ENCODE measurements around the gene EPHB1.

EPHB1 gene

DNA sequence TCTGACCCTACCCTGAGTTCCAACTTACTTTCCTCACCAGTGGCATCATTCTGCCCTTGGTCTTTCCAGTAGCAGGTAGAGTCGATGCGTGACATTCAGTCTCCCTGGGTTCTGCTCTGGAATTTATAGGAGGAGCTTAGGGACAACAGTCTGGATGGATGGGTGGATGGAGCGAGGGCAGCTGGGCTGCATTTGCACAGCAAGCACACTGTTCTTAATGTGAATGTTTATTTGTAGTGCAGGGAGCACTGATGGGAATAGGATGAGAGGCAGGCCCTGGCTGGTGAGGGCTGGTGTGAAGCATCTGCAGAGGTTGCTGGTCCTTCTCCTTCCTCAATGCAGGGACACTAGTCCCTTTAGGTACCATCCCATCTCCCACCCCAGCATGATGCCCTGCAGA, 176.2 kb downstream of the EPHB1 start:
- no peak for TF ChIP-seq TAF1 (IDR thresholded peaks at IDR 0.05; ENCODE audit: borderline replicate concordance, insufficient read depth, low read length)

GRCh38 chr3:134972836-134973455, 177.9 kb downstream of the EPHB1 start:
- TF ChIP-seq FOXP2 (optimal IDR thresholded peaks at IDR 0.05; ENCODE audit: borderline replicate concordance, extremely low read depth, extremely low read length, insufficient read depth) (no peak), REST (IDR thresholded peaks at IDR 0.05; ENCODE audit: insufficient read depth in 1 of 2, low read depth in 2 of 2, low read length in 2 of 2) (no peak), TAF1 (IDR thresholded peaks at IDR 0.05; ENCODE audit: borderline replicate concordance, insufficient read depth, low read length) (no peak), POLR2AphosphoS5 (IDR thresholded peaks at IDR 0.05; ENCODE audit: low read depth, low read length) (no peak), SIN3A (IDR thresholded peaks at IDR 0.05; ENCODE audit: borderline replicate concordance, insufficient read depth, low read length) (no peak)

DNA sequence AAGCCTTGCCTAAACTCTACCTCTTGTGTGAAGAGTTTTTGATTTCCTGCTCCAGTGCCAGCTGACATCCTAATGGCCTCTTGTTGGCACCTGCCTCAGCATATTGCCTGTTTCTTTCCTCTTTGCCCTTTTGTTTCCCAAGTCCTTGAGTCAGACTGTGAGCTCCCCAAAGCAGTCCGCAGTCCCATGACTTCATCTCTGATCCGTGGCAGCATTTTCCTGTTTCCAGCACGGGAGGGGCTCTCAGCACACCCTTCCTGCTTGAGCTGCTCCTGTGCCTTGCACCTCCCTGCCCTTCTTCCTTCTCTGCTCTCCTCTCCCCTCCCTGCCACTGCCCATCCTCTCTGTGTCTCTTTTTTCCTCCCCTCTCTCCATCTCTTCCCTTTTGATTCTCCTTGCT, 179.6 kb downstream of the EPHB1 start:
- TF ChIP-seq REST (IDR thresholded peaks at IDR 0.05; ENCODE audit: insufficient read depth in 1 of 2, low read depth in 2 of 2, low read length in 2 of 2) (no peak), SIN3A (IDR thresholded peaks at IDR 0.05; ENCODE audit: borderline replicate concordance, insufficient read depth, low read length) (no peak), FOXP2 (optimal IDR thresholded peaks at IDR 0.05; ENCODE audit: borderline replicate concordance, extremely low read depth, extremely low read length, insufficient read depth) (no peak), TAF1 (IDR thresholded peaks at IDR 0.05; ENCODE audit: borderline replicate concordance, insufficient read depth, low read length) (no peak), POLR2AphosphoS5 (IDR thresholded peaks at IDR 0.05; ENCODE audit: low read depth, low read length) (no peak)

- TF ChIP-seq POLR2AphosphoS5 (IDR thresholded peaks at IDR 0.05; ENCODE audit: low read depth, low read length) (no peak), REST (IDR thresholded peaks at IDR 0.05; ENCODE audit: insufficient read depth in 1 of 2, low read depth in 2 of 2, low read length in 2 of 2) (no peak), FOXP2 (optimal IDR thresholded peaks at IDR 0.05; ENCODE audit: borderline replicate concordance, extremely low read depth, extremely low read length, insufficient read depth) (no peak), SIN3A (IDR thresholded peaks at IDR 0.05; ENCODE audit: borderline replicate concordance, insufficient read depth, low read length) (no peak), TAF1 (IDR thresholded peaks at IDR 0.05; ENCODE audit: borderline replicate concordance, insufficient read depth, low read length) (no peak)
Measured at GRCh38 chr3:134976948-134977347, 181.9 kb downstream of the EPHB1 start.

- TF ChIP-seq SIN3A (IDR thresholded peaks at IDR 0.05; ENCODE audit: borderline replicate concordance, insufficient read depth, low read length) (no peak), REST (IDR thresholded peaks at IDR 0.05; ENCODE audit: insufficient read depth in 1 of 2, low read depth in 2 of 2, low read length in 2 of 2) (no peak), POLR2AphosphoS5 (IDR thresholded peaks at IDR 0.05; ENCODE audit: low read depth, low read length) (no peak), TAF1 (IDR thresholded peaks at IDR 0.05; ENCODE audit: borderline replicate concordance, insufficient read depth, low read length) (no peak)
Measured at GRCh38 chr3:134978658-134979057, 183.6 kb downstream of the EPHB1 start.

Data from PFSK-1 (cell line).